ENCODE measurements around the gene KAT8.

DNA sequence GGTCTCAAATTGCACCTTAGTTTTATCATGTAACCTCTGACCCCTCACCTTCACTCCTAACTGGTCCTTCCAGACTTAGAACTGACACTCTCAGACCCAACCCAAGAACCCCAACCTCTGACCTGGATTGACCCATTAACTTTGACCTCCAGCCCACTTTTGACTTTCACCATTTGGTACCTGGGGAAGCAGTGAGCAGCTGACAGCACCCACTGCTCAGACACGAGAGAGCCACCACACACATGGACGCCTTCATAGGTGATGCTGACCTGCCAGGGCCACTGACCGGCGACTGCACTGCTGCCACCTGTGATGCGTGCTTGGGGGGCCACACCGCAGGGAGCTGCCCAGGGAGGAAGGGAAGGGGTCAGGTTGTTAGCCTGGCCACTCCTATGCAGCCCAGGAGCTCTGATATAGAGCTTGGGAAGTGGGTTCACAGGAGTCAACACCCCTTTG is 15.6 kb downstream of the KAT8 start:
- TF ChIP-seq POLR2A (IDR thresholded peaks at IDR 0.05): no peak
- TF ChIP-seq, protein P1, sequence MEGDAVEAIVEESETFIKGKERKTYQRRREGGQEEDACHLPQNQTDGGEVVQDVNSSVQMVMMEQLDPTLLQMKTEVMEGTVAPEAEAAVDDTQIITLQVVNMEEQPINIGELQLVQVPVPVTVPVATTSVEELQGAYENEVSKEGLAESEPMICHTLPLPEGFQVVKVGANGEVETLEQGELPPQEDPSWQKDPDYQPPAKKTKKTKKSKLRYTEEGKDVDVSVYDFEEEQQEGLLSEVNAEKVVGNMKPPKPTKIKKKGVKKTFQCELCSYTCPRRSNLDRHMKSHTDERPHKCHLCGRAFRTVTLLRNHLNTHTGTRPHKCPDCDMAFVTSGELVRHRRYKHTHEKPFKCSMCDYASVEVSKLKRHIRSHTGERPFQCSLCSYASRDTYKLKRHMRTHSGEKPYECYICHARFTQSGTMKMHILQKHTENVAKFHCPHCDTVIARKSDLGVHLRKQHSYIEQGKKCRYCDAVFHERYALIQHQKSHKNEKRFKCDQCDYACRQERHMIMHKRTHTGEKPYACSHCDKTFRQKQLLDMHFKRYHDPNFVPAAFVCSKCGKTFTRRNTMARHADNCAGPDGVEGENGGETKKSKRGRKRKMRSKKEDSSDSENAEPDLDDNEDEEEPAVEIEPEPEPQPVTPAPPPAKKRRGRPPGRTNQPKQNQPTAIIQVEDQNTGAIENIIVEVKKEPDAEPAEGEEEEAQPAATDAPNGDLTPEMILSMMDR (IDR thresholded peaks at IDR 0.05): no peak
